ENCODE results near the gene ANKRD36. TPM values are rescaled to one million over a fixed set of nuclear protein-coding genes. Genes with fewer than 3 reads are reported as not detected.
"Not testable (repeated sequence)": the region's sequence is repeated elsewhere in the genome, so short reads cannot be mapped to it uniquely, and the experiment has no call there.

Gene ANKRD36
- total and polyA plus RNA-seq, 3 donors from 2014 or later = 7.3 to 132 (median 57.2) TPM

DNA sequence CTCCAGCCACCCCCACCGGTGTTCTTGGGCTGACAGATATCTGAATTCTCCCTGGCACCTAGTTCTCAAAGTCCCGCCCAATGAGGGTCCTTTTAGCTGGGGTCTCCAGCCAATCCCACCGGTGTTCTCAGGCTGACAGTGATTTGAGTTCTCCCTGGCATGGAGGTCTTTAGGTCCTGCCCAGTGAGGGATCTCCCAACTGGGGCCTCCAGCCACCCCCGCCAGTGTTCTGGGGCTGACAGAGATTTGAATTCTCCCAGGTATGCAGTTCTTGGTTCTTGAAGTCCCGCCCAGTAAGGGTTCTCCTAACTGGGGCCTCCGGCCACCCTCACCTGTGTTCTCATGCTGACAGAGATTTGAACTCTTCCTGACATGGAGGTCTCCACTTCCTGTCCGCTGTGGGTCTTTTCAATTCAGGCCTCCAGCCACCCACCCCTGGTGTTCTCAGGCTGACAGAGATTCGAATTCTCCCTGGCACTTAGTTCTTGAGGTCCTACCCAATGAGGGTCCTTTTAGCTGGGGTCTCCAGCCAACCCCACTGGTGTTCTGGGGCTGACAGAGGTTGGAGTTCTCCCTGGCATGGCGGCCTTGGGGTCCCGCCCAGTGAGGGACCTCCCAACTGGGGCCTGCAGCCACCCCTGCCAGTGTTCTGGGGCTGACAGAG, 154.6 kb downstream of the ANKRD36 start:
- peak; percentile 12 for DNase-seq
- Histone ChIP-seq H3K4me3 (no peak overlapping the region), H3K27ac (no peak overlapping the region), H3K4me1 (no peaks in the 10 kb centered on the region), H3K9me3 (no peaks in the 10 kb centered on the region), H3K27me3 (no peaks in the 10 kb centered on the region), H3K36me3 (ENCODE audit: low read depth, missing control alignments) (no peaks in the 10 kb centered on the region)
- 91% methylated on average over 10 of the region's 10 CpGs for WGBS, 2 donors
- intact Hi-C loops (cut with DNase I; ENCODE audit: low total_unique reads) = no loop called here
- no peak for TF ChIP-seq POLR2A (IDR thresholded peaks at IDR 0.05)
- TF ChIP-seq, protein P1, sequence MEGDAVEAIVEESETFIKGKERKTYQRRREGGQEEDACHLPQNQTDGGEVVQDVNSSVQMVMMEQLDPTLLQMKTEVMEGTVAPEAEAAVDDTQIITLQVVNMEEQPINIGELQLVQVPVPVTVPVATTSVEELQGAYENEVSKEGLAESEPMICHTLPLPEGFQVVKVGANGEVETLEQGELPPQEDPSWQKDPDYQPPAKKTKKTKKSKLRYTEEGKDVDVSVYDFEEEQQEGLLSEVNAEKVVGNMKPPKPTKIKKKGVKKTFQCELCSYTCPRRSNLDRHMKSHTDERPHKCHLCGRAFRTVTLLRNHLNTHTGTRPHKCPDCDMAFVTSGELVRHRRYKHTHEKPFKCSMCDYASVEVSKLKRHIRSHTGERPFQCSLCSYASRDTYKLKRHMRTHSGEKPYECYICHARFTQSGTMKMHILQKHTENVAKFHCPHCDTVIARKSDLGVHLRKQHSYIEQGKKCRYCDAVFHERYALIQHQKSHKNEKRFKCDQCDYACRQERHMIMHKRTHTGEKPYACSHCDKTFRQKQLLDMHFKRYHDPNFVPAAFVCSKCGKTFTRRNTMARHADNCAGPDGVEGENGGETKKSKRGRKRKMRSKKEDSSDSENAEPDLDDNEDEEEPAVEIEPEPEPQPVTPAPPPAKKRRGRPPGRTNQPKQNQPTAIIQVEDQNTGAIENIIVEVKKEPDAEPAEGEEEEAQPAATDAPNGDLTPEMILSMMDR (IDR thresholded peaks at IDR 0.05) = no peak

DNA sequence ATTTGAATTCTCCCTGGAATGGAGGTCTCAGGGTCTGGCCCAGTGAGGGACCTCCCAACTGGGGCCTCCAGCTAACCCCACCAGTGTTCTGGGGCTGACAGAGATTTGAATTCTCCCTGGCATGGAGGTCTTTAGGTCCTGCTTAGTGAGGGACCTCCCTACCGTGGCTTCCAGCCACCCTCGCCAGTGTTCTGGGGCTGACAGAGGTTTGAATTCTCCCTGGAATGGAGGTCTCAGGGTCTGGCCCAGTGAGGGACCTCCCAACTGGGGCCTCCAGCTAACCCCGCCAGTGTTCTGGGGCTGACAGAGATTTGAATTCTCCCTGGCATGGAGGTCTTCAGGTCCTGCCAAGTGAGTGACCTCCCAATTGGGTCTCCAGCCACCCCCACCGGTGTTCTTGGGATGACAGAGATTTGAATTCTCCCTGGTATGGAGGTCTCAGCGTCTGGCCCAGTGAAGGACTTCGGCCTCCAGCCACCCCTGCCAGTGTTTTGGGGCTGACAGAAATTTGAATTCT, 155.2 kb downstream of the ANKRD36 start:
- intact Hi-C loops (cut with DNase I; ENCODE audit: low total_unique reads); DNase-seq; H3K36me3 ChIP-seq (ENCODE audit: low read depth, missing control alignments); H3K9me3 ChIP-seq; H3K27ac ChIP-seq; H3K4me1 ChIP-seq; H3K4me3 ChIP-seq; H3K27me3 ChIP-seq: not testable (repeated sequence)
- 92 to 93% methylated on average over 6 of the region's 6 CpGs for WGBS, 2 donors

DNA sequence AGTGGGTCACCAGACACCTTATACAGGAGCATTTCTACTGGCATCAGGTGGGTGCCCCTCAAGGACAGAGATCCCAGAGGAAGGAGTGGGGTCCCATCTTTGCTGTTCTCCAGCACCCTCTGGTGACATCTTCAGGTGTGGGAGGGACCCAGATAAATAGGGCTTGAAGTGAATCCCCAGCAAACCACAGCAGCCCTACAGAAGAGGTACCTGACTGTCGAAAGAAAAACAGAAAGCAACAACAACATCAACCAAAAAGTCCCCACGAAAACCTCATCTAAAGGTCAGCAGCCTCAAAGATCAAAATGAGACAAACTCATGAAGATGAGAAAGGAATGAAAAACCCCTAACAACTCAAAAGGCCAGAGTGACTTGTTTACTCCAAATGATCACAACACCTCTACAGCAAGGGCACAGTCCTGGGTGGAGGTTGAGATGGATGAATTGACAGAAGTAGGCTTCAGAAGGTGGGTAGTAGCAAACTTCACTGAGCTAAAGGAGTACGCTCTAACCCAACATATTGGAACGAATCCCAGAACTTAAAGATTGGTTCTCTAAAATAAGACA, 163.4 kb downstream of the ANKRD36 start:
- H3K9me3 ChIP-seq; intact Hi-C loops (cut with DNase I; ENCODE audit: low total_unique reads); DNase-seq; H3K27me3 ChIP-seq; H3K4me1 ChIP-seq; H3K27ac ChIP-seq; H3K4me3 ChIP-seq; H3K36me3 ChIP-seq (ENCODE audit: low read depth, missing control alignments): not testable (repeated sequence)
- no CpG with 5 or more reads among the region's 4 CpGs for WGBS, 2 donors

DNA sequence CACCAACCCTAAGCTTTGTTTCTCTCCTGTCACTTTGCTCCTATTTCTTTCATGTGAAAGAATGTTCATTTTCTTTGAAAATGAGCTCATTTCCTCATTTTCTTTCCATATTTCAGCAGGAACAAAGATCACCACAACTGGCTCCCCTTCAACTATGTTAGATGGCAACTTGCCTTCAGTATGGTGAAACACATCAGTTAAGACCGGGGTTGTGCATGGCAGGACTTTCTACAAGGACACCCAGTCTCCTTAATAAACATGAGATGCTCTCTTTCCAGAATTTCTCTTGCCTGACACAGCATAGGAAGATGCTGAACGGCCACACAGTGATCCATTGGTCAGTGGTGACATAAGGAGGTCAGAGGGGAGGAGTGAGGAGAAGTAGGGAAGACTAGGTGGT, 172.2 kb downstream of the ANKRD36 start:
- intact Hi-C loops (cut with DNase I; ENCODE audit: low total_unique reads); H3K27me3 ChIP-seq; H3K4me3 ChIP-seq; H3K36me3 ChIP-seq (ENCODE audit: low read depth, missing control alignments); H3K9me3 ChIP-seq; DNase-seq; H3K27ac ChIP-seq; H3K4me1 ChIP-seq: not testable (repeated sequence)
- no CpG with 5 or more reads among the region's 2 CpGs for WGBS, 2 donors

DNA sequence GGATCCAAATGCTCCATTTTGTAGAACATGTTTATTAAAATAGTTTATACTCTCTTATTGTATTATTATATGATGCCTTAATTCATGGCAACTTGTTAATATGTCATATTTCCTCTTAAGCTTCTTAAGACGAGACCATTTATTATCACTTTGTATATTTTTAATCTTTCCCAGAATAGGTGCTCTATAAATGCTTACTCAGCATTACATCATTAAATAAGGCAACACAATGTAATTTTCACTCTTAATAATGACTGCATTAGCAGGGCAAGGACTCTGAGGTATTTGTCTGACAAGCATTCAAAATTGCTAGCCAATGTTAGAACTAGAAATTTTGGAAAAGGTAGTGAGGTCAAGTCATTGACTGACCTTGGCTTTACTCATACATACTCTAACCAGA, 180.7 kb downstream of the ANKRD36 start:
- H3K27me3 ChIP-seq; H3K4me1 ChIP-seq; DNase-seq; H3K4me3 ChIP-seq; intact Hi-C loops (cut with DNase I; ENCODE audit: low total_unique reads); H3K36me3 ChIP-seq (ENCODE audit: low read depth, missing control alignments); H3K27ac ChIP-seq; H3K9me3 ChIP-seq: not testable (repeated sequence)
- 82 to 100% methylated on average over 1 of the region's 1 CpG for WGBS, 2 donors

Small RNAs within 50 kb of the gene (small RNA-seq; reads per million reads assigned to genes)
- gene RN7SL313P = 0 reads per million in 2 donors

Other genes with a start within 250 kb of the ANKRD36 start
- gene SEMA4C, start 243.1 kb upstream of the ANKRD36 start, total RNA-seq = 10 to 100 TPM; 11.4 to 17.6 TPM
- gene SEMA4C, start 243.1 kb upstream of the ANKRD36 start, polyA plus RNA-seq (ENCODE audit: insufficient read depth, low read depth, low replicate concordance) = 10.5 TPM
- gene FAM178B, start 126.6 kb upstream of the ANKRD36 start, total RNA-seq = 10 to 100 TPM; 19.7 to 20.6 TPM
- gene FAM178B, start 126.6 kb upstream of the ANKRD36 start, polyA plus RNA-seq (ENCODE audit: insufficient read depth, low read depth, low replicate concordance) = 11.6 TPM
- 10 to 100 TPM; 37.2 to 55.8 TPM for gene FAHD2B, start 18.3 kb upstream of the ANKRD36 start, total RNA-seq
- gene FAHD2B, start 18.3 kb upstream of the ANKRD36 start, polyA plus RNA-seq (ENCODE audit: insufficient read depth, low read depth, low replicate concordance) = 87.0 TPM

Measured in testis (tissue), 3 donors.